Left colon (tissue), 2 donors: Measurements from ENCODE around the gene ST6GALNAC5. TPM values are rescaled to one million over a fixed set of nuclear protein-coding genes. Genes with fewer than 3 reads are reported as not detected.
"Not testable (repeated sequence)": the region's sequence is repeated elsewhere in the genome, so short reads cannot be mapped to it uniquely, and the experiment has no call there.

Source experiments
- ATAC-seq: fragments of 200-7000 bp; cut with Tn5 transposase; one replicate; pipeline ENCODE4 v1.9.1; 2020; ENCODE audit warnings: mild to moderate bottlenecking, moderate library complexity
- DNase-seq, 2 donors: peaks; one replicate each; pipeline ENCODE4 v3.0.0-alpha.2; 2020
- intact Hi-C, 2 donors: fragments of 100-400 bp; cut with DNase I in 1 of 2; cut with micrococcal nuclease in 1 of 2; formaldehyde crosslinking; loops; one replicate each; pipeline versions ENCODE4 v1.11.2 to v1.14.0; 2022; cut with DNase I, micrococcal nuclease
- total RNA-seq, 2 donors: library from RNA; stranded (reverse); fragmentation: NEBNext Ultra II Directional; extraction: Animal tissue kit (Norgen Biotek cat#: 25700); gene quantifications; one replicate each; pipeline ENCODE4 v1.2.1, GENCODE V29; 2021
- donor health status: DM: no; HTN: no; CAD: no.
- donor health status: DM: yes; HTN: yes; CAD: no.

Gene ST6GALNAC5
- total RNA-seq, 2 donors from 2014 or later: 0.31 to 1.5 TPM

DNA sequence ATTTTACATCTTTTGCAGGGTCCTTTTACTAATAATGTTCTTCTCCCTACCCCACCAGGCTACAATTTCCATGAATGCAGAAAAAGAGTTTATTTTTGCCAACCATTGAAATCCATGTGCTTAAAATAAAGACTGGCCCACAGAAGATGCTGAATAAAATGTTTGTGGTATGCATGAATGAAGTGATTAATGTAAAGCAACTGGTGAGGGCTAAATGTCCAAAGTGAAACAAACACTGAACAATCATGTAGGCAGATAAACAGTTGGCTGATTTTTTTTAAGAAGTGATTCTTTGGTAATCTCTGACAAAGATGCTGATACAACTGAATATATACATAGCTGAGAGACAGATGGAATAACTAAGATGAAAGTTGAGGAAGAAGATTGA, 94.5 kb downstream of the ST6GALNAC5 start:
- intact Hi-C loops: no loop called here
- ATAC-seq: no peak
- no peak for DNase-seq

DNA sequence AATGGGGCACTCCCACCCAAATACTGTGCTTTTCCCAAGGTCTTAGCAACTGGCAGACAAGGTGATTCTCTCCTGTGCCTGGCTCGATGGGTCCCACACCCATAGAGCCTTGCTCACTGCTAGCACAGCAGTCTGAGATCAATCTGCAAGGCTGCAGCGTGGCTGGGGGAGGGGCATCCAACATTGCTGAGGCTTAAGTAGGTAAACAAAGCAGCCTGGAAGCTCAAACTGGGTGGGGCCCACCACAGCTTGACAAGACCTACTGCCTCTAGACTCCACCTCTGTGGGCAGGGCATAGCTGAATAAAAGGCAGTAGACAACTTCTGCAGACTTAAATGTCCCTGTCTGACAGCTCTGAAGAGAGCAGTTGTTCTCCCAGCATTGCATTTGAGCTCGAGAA, 114.0 kb downstream of the ST6GALNAC5 start:
- ATAC-seq, DNase-seq, intact Hi-C loops: not testable (repeated sequence)

DNA sequence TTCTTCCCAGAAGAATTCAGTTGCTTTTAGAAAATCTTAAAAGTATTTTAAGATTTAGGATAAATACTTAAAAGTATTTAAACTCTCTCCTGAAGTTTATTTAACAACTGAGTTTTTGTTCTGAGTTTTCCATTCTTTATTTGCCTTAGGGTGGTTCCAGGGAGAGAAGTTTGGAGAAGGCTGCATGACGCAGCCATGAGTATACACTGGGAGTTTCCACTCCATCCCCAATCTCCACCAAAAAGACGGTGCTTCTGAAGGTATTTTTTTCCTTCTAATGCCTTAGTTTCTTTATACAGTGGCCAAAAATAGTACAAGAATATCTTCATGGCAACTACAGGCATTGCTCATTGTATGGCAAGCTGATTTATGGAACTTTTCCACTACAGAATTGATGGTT, 122.7 kb downstream of the ST6GALNAC5 start:
- DNase-seq (no peak), ATAC-seq (no peak)
- intact Hi-C loops: no loop called here

DNA sequence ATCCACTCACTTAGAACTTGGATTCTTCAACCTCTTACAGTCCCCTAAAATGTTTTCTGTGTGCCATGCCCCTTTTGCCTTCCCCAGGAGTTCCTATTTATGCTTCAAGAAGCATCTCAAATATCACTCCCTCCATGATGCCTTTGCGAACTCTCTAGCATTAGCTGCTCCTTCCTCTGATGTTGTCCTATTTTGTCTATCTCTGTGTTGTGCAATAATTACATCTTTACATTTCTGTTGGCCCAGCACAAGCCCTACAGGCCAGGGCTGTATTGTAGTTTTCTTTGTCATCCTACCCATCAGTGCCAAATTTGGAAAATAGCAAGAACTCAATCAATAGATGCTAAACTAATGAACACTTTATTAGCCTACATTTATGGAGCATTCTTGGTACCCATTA, 125.8 kb downstream of the ST6GALNAC5 start:
- intact Hi-C loops: no loop called here
- no peak for ATAC-seq

DNA sequence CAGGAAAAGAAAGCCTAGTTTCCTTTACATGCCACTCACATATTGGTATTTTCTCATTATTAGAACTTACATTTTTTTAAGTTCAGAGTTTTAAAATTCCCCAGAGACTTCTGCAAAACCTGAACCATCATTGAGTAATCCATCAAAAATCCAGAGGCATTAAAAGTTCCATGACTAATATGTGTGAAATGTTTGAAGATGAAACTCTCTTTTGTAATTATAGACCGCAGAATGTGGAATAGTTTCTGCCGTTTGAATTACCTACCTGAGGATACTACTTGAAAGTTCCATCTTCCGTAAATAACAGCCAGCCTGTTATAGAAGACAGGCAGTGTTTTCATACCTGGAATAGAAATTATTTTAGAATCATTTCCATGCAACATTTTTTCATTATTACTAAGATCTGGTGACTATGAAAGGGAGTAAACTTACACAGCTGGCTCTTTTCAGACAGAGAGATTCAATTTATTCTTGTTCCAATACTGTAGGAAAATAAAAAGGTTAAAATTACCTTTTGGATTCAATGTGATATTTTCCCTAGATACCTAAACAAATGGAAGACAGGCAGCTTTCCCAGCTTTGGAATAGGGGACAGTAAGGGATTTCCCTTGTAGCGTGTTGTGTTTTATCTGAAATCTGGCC, 131.4 kb downstream of the ST6GALNAC5 start:
- no peak for ATAC-seq
- no peak for DNase-seq
- intact Hi-C loops: no loop called here

More for the DNA sequence above, 125.8 kb downstream of the ST6GALNAC5 start:
- no peak for DNase-seq

DNA sequence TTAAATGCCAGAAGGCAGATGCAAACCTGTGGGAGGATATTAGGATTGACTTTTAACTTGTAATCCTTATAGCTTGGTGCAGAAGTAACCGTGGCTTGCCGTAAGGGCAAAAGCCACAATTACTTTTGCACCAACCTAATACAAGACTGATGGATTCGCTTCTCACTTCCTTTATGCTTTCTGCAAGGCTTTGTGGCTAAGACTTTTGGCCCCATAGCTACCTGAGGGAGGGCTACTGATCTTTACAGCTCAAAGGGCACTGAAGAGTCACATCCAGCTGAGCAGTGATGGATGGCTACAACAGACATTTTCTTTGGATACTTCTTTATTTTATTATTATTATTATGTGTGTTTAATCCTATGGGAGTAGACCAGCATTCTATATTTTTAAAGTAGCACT, 140.4 kb downstream of the ST6GALNAC5 start:
- no peak for DNase-seq
- intact Hi-C loops: no loop called here
- no peak for ATAC-seq

DNA sequence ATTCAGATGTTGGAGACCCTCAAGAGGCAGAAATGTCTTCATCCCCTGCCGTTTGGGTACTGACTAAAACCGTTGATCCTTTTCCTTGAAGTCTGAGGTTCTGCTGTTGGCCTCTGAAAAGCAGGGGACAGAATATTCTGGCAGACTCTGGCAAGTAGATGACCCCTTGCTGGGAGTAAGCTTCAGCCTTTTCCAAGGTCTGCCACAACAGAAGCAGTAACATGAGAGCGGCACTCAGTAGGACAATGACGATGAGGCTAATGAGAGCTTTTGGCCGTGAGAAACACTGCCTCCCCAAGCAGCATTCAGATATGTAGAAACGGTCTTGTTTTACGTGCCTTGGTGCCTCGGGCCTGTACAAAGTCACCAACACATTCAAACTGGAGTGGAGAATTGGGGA, 143.7 kb downstream of the ST6GALNAC5 start:
- intact Hi-C loops: no loop called here
- ATAC-seq: no peak
- no peak for DNase-seq

DNA sequence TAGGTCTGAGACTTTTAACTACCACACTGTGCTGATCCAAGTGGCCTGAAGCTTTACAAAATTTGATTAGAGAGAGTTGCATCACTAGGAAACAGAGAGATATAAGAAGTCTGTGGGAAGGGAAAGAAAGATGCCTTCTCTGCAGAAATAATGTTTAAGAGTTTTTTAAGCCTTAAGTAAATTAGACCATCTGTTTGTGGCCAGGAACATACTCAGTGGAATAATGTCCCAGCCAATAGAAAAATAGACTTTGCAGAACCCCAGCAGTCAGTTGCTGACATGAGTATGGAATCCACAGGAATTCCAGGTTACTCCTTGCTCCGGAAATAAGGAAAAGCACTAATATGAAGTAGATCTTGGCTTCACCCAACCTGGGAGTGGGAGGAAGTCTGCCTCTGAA, 144.8 kb downstream of the ST6GALNAC5 start:
- intact Hi-C loops: no loop called here
- DNase-seq (no peak), ATAC-seq (no peak)

DNA sequence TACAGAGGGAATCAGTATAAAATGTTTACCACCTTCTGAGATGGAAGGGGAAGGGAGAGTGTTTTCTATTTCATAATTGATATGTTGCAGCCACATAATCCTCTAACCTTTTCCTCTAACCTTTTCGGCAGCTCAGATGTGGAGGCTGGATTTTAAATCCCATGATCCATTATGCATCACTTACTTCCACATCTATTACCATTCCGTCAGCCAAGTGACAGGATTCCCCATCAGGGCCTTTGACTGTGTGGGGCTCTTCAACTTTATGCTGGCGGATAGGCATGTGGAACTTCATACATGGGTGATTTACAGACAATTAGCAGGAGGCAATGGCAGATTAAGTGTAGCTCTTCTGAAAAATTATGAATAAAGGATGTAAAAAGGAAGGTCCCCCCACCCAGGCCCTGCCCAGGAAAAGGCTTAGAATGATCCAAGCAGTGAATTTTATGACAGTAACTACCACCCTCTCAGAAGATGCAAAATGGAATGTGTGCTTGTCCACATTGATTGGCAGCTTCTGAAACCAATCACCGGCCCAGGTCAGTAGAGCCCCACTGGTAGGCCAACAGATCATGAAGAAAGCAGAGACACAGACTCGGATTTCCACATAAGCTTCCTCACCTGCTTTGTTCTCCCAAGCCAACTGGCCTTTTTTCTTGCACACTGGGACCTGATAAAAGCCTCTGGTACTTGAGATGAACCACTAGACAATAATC, 147.0 kb downstream of the ST6GALNAC5 start:
- intact Hi-C loops: no loop called here
- ATAC-seq: no peak
- DNase-seq: no peak

DNA sequence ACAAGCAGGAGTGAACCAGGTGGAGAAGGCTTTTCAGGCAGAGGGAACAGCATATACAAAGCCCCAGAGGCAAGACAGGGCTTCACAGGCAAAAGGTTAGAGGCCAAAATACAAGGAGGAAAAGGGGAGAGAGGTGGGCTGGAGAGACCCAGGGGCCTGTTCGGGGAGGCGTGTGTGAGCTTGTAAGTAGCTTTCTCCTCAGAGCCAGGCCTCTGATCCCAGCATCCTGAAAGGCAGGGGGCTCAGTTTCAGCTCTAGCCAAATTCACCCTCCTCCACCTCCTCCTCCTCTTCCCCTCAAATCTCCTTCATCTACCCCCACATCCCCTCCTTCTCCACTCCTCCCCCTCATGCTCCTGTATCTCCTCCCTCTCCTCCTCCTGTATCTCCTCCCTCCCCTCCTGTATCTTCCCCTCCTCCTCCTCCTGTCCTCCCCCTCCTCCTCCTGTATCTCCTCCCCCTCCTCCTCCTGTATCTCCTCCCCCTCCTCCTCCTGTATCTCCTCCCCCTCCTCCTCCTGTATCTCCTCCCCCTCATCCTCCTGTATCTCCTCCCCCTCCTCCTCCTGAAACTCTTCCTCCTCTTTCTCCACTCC, 148.6 kb downstream of the ST6GALNAC5 start:
- DNase-seq (no peak), ATAC-seq (no peak)
- intact Hi-C loops: no loop called here

DNA sequence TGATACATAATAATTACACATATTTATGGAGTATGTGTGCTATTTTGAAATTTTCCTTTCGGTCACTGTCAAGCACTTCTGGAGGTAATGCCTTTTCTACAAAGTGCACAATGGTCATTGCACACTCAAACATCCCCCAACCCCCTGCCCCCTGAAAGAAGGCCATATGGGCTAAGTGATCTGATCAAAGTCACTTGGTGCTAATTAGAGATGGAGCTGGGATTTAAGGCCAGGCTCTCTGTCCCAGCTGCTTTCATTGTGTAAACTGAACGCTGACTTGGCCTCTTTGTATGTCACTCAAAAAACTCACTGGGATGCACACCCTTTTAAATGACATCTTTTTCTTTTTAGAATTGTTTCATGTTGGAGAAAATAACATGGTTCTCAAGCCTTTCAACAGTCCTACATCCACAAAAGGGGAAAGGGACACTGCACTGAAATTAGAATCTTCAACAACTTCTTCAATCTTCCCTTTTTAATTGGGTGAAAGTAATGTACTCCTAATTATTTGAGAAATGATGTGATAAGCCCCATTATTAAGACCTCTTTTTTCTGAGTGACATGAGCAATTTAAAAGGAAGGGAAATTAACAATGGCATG, 149.2 kb downstream of the ST6GALNAC5 start:
- ATAC-seq (no peak), DNase-seq (no peak)
- intact Hi-C loops: no loop called here

DNA sequence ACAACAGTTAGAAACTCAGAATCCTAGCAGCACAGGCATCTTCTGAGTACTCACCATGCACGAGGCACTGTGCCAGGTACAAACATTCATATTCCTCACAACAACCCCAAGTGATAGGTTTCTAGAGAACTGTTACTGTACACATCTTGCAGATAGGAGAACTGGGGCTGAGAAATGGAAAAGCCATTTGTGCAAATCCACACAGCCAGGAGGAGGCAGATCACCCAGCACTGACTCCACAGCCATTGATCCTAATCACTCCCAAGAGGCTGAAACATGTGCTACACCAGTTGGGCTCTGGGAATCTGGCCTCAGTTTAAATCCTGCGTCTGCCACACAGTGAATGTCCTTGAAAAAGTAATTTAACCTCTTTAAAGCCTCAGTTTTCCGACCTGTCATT, 151.0 kb downstream of the ST6GALNAC5 start:
- ATAC-seq: no peak
- no peak for DNase-seq
- intact Hi-C loops: no loop called here

DNA sequence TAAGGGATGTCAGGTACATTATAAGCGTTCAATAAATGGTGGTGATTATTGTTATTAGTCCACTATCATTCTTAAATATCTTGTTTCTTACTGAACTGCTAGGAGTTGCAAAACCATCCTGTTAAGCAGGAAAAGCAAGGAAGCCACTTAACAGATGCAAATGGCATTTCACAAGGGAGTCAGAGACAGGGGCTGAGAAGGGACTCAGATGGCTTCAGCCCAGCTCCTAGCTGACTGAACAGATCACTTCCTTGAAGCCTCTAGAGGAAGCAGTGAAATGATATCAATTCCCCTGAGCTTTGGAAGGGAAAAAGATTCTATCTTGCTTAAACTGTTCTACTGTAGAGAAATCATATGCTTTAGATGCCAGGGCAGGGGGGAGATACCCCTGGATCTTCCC, 151.5 kb downstream of the ST6GALNAC5 start:
- DNase-seq (no peak), ATAC-seq (no peak)
- intact Hi-C loops: no loop called here

DNA sequence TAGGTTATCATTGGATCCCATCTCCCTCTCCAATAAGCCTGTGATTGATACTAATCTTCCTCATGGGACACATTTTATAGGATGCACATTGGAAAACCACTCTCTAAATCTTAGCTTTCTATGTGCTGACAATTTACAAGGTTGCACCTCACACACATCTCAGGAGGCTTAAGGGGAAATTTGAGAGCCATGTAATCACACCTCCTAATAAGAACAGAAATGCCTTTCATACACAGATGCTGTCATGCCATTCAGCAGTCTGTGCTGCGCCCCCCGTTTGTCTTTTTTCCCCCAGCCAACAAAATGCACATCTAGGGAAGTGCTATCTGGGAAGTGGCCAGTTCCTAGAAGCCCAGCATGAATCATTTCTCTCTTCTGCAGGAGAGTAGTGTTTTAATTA, 154.5 kb downstream of the ST6GALNAC5 start:
- no peak for ATAC-seq
- intact Hi-C loops: no loop called here
- DNase-seq: no peak

DNA sequence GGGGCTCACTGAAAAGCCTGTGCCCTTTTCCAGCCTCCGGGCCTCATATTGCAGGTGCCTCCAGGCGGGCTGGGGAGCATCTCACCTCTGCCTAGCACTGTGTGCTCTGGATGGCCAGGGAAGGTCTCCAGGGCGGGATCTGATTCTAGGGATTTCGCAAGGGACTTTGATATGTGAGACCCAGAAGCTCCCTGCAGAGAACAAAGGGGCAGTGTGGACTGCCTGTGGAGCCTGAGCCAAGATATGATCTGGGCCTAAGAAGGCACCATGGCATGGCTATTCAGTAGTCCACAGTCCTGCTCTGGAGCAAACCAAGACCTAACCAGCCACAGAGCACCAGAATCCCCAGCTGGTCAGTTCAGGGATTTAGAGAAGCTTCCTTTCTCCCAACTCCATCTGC, 157.2 kb downstream of the ST6GALNAC5 start:
- DNase-seq (no peak), ATAC-seq (no peak)
- intact Hi-C loops: no loop called here

DNA sequence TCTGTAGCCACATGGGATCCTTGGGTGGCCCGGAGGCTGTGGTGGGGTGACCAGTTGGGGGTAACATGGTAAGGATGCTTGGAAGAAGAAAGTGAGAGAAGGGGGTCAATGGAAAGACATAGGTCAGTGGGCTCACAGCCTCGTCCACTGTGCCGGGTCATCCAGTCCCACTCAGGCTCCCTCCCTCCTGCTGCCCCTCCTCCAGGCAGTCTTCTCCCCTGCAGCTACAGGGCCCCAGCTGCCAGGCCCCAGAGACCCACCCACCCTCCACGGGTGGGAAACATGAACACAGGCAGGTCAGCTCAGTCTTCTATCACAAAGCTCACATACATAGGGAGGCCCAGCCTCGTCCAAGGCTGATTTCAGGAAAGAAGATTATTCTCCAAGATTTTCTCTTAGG, 158.3 kb downstream of the ST6GALNAC5 start:
- ATAC-seq (no peak), DNase-seq (no peak)
- intact Hi-C loops: no loop called here

DNA sequence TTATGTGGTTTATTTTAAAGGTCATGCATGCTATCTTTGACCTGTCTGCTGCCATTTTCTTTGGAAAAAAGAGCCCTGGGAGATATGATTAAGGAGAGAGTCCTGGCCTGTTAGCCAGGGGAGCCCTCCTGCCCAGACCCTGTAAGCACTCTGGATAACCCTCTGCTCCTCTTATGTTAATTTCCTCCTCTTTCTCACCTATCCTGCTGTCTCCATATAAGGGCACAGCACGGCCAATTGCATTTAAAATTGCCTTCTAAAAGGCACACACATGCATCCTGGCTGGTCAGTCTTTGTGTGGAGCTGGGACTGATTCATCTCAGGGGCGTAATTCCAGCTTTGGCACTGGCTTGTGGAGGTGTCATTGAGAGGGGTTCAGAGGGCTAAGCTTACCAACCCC, 158.9 kb downstream of the ST6GALNAC5 start:
- ATAC-seq (no peak), DNase-seq (no peak)
- intact Hi-C loops: no loop called here

DNA sequence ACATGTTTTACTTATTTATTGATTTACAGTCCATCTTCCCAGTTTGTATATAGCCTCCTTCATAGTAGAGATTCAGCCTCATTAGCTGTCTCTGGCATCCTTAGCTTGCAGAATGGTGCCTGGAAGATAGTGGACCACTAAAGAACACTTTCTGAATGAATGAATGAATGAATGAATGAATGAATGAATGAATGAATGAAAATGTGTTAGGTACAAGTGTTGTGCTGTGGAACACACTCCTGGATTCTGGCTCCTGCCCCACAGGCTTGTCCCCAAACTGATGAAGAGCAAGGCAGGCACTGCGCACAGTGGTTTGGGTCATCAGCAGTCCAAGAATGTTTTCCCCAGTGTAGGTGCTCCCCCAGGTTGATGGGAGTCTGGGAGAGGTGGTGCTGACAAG, 159.4 kb downstream of the ST6GALNAC5 start:
- DNase-seq (no peak), ATAC-seq (no peak)
- intact Hi-C loops: no loop called here

DNA sequence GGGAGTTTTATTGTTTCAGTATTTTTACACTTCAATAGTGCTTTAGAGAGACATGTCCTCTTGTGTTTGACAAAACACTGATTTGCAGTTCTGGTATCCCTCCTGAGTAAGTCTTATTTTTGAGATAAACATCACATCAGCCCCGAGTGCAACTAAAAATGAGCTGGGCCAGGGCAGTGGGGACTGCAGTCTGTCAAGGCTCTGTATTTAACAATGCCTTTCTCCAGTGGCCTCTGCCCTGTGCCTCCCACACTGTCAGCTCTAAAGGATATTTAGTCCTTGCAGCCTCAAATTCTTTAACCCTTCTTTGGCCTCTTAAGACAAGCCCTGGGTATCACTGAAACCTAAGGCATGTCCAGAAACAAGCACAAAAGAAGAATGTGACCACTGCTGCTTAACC, 160.6 kb downstream of the ST6GALNAC5 start:
- intact Hi-C loops: no loop called here
- ATAC-seq: no peak

DNA sequence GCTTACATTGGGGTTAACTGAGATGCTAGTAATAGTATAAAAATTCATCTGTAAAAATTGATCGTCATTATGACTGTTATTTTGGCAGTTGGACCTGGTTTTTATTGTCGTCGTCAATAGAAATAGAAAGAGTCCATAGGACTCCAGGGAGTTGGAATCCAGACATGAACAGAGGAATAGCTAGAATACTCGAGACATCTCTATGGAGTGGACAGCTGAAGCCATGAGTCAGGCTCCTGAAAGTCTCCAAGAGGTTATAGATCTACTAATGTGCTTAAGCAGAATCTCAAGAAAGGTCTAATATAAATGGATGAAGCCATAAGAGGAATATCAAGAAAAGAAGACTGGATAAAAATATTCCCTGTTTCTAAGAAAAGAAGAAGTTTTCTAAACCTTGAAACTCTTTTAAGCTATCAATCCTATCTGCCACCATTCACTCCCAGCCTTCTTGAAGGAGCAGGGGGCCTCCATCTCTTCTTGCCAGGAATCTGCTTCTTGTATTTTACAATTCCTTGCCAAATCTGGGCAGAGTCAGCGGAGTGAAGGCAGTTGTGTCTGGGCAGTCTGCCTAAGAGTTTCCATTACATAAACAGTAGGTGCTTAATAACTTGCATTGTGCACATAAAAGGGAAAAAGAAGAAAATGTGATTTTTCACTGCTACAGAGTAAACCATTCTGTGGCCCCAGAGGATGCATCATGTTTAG, 163.3 kb downstream of the ST6GALNAC5 start:
- ATAC-seq (no peak), DNase-seq (no peak)
- intact Hi-C loops: no loop called here

More for the DNA sequence above, 160.6 kb downstream of the ST6GALNAC5 start:
- DNase-seq: no peak
